HL-60 (cell line): ENCODE results near the gene DAPK3.

Source experiments
- DNase-seq, 2 experiments: peaks; one replicate each; pipeline ENCODE4 v3.0.0-alpha.2; 2010 to 2020; ENCODE audit warnings: low read depth in 1 of 2, low spot score in 1 of 2
- H3K27ac ChIP-seq: fragments of 250-450 bp; sonication (Bioruptor Pico); replicated peaks from 2 replicates; pipeline ENCODE4 v1.5.1; 2020; ENCODE audit warnings: mild to moderate bottlenecking, moderate library complexity
- H3K27me3 ChIP-seq: fragments of 250-450 bp; sonication (Bioruptor Pico); 2 replicates; pipeline ENCODE4 v1.5.1; 2021; ENCODE audit warnings: mild to moderate bottlenecking, moderate library complexity; ENCODE audit not compliant: insufficient read depth, poor library complexity, severe bottlenecking
- H3K4me3 ChIP-seq: replicated peaks from 2 replicates; pipeline ENCODE4 v1.5.1; 2011; ENCODE audit warnings: mild to moderate bottlenecking, control low read depth, low read length; ENCODE audit not compliant: insufficient read depth
- GABPA ChIP-seq: IDR thresholded peaks from 2 replicates; pipeline ENCODE4 v1.6.1; 2012; ENCODE audit warnings: low read depth
- POLR2AphosphoS5 ChIP-seq: IDR thresholded peaks from 2 replicates; pipeline ENCODE4 v1.6.1; 2012; ENCODE audit warnings: low read depth
- SPI1 ChIP-seq: IDR thresholded peaks from 2 replicates; pipeline ENCODE4 v1.6.1; 2012; ENCODE audit warnings: low read depth, mild to moderate bottlenecking, borderline replicate concordance
- TF ChIP-seq, protein P1 (sequence below): IDR thresholded peaks from 2 replicates; pipeline ENCODE4 v1.6.1; 2012; ENCODE audit warnings: low read depth; ENCODE audit not compliant: insufficient replicate concordance
- TF ChIP-seq, protein P2 (sequence below): IDR thresholded peaks from one replicate; pipeline ENCODE4 v1.5.1; 2011; ENCODE audit warnings: low read length, control low read depth, inconsistent platforms; ENCODE audit not compliant: insufficient read depth

Gene DAPK3

DNA sequence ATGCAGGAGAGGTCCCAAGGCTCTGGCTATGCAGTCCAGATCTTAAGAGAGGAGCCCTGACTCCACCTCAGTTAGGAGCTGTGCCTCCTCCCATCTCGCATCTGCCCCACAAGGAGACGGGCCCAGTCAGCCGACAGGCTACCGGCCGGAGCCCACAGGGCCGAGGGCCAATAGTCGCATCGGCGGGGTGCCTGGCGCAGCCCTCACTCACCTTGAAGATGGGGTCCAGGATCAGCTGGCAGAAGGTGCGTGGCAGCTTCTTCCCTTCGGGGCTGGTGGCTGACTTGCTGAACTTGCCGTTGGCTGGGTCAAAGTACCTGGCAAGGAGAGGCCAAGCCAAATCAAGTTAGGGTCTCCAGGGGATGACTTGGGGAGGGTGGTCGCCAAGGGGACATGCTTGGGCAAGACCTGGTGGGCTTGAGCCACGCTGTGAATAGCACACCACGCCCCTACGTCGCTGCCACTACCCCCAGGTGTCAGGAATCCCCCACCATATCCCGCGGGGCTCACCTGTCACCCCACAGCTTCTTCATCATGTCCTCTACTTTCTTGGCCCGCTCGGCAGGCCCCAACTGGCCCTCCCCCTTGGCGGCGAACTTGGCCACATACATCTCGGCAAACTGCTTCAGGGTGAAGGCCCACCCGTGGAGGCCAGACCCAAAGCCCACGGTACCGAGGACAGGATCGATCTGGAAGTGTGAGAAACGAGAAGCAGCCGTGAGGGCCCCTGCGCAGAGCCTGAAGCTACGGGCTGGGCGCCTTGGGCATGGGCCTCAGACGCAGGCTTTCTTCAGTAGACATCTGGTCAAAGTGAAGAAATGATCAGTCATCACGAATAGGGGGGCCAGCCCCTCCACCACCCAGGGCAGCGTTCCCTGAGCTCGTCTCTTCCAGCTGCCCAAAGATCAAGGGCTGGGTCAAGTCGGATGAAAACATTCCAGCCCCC, 11.1 kb upstream of the DAPK3 start:
- peak in 1 of 2 experiments; percentile 37 for DNase-seq
- Histone ChIP-seq H3K27me3 (no peaks in the 10 kb centered on the region), H3K4me3 (no peak overlapping the region; the same call in 1 of the 2 replicates), H3K27ac (no peak overlapping the region)
- peak; percentile 14; the same call in 1 of the 2 replicates for TF ChIP-seq POLR2AphosphoS5
- TF ChIP-seq, protein P1, sequence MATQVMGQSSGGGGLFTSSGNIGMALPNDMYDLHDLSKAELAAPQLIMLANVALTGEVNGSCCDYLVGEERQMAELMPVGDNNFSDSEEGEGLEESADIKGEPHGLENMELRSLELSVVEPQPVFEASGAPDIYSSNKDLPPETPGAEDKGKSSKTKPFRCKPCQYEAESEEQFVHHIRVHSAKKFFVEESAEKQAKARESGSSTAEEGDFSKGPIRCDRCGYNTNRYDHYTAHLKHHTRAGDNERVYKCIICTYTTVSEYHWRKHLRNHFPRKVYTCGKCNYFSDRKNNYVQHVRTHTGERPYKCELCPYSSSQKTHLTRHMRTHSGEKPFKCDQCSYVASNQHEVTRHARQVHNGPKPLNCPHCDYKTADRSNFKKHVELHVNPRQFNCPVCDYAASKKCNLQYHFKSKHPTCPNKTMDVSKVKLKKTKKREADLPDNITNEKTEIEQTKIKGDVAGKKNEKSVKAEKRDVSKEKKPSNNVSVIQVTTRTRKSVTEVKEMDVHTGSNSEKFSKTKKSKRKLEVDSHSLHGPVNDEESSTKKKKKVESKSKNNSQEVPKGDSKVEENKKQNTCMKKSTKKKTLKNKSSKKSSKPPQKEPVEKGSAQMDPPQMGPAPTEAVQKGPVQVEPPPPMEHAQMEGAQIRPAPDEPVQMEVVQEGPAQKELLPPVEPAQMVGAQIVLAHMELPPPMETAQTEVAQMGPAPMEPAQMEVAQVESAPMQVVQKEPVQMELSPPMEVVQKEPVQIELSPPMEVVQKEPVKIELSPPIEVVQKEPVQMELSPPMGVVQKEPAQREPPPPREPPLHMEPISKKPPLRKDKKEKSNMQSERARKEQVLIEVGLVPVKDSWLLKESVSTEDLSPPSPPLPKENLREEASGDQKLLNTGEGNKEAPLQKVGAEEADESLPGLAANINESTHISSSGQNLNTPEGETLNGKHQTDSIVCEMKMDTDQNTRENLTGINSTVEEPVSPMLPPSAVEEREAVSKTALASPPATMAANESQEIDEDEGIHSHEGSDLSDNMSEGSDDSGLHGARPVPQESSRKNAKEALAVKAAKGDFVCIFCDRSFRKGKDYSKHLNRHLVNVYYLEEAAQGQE, result no peak

DNA sequence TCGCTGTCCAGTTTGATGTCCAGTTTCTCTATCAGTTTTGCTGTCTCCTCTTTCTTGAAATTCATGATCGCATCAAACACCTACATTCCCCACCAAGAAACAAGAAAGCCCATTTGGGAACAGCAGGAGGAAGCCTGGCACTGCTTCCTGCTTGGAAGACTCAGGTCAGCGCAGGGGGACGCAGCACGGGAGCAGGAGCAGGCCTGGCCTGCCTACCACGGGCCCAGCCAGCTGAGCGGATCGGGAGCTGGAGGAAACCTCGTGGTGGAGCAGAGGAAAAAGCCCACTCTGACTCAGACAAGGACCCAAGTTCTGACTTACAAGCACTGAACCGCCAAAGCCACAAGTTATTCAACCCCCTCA, 10.5 kb upstream of the DAPK3 start:
- DNase-seq, result peak in 1 of 2 experiments; percentile 40
- Histone ChIP-seq H3K27me3 (no peaks in the 10 kb centered on the region), H3K4me3 (no peak overlapping the region), H3K27ac (no peak overlapping the region)
- TF ChIP-seq SPI1 (no peak), POLR2AphosphoS5 (peak; percentile 8; the same call in 1 of the 2 replicates)

GRCh38 chr19:3980353-3981251, 9.7 kb upstream of the DAPK3 start:
- no peaks in the 10 kb centered on the region for H3K27me3 ChIP-seq
- H3K27ac ChIP-seq, result 0 out of 2 replicates have a peak overlapping the region, but pooled peaks have one; percentile 8
- TF ChIP-seq, protein P1, result no peak
- no peak for TF ChIP-seq GABPA
- TF ChIP-seq SPI1, result no peak
- 0 out of 2 replicates have a peak, but pooled peaks have one; percentile 10 for TF ChIP-seq POLR2AphosphoS5
- H3K4me3 ChIP-seq, result no peak overlapping the region
- peak; percentile 43 to 51 for DNase-seq

- Histone ChIP-seq H3K4me3 (no peak overlapping the region), H3K27me3 (no peaks in the 10 kb centered on the region), H3K27ac (no peak overlapping the region)
- peak in 1 of 2 experiments; percentile 45 for DNase-seq
- TF ChIP-seq SPI1 (no peak), POLR2AphosphoS5 (peak; percentile 27; the same call in 1 of the 2 replicates)
- TF ChIP-seq, protein P2, sequence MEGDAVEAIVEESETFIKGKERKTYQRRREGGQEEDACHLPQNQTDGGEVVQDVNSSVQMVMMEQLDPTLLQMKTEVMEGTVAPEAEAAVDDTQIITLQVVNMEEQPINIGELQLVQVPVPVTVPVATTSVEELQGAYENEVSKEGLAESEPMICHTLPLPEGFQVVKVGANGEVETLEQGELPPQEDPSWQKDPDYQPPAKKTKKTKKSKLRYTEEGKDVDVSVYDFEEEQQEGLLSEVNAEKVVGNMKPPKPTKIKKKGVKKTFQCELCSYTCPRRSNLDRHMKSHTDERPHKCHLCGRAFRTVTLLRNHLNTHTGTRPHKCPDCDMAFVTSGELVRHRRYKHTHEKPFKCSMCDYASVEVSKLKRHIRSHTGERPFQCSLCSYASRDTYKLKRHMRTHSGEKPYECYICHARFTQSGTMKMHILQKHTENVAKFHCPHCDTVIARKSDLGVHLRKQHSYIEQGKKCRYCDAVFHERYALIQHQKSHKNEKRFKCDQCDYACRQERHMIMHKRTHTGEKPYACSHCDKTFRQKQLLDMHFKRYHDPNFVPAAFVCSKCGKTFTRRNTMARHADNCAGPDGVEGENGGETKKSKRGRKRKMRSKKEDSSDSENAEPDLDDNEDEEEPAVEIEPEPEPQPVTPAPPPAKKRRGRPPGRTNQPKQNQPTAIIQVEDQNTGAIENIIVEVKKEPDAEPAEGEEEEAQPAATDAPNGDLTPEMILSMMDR, result no peak
- TF ChIP-seq, protein P1, result no peak
Observed at GRCh38 chr19:3979674-3980352, 8.9 kb upstream of the DAPK3 start.
